SJSA1 (cell line): ENCODE measurements around the gene CMAS. TPM values are rescaled to one million over a fixed set of nuclear protein-coding genes. Genes with fewer than 3 reads are reported as not detected.
"Not testable (repeated sequence)": the region's sequence is repeated elsewhere in the genome, so short reads cannot be mapped to it uniquely, and the experiment has no call there.

Experiments used
- DNase-seq, 2 experiments: peaks; one replicate each; pipeline ENCODE4 v3.0.0-alpha.2; 2015 to 2020; ENCODE audit warnings: low spot score in 2 of 2, low read depth in 1 of 2
- H3K27ac ChIP-seq: fragments of 250-450 bp; sonication (Bioruptor Pico); 2 replicates; pipeline ENCODE4 v1.5.1; 2020; ENCODE audit warnings: mild to moderate bottlenecking, moderate library complexity
- H3K27me3 ChIP-seq: fragments of 250-450 bp; sonication (Bioruptor Pico); replicated peaks from 2 replicates; pipeline ENCODE4 v1.5.1; 2020; ENCODE audit warnings: mild to moderate bottlenecking, moderate library complexity
- H3K36me3 ChIP-seq: fragments of 250-450 bp; sonication (Bioruptor Pico); 2 replicates; pipeline ENCODE4 v1.5.1; 2020; ENCODE audit warnings: mild to moderate bottlenecking
- H3K4me1 ChIP-seq: fragments of 250-450 bp; sonication (Bioruptor Pico); replicated peaks from 2 replicates; pipeline ENCODE4 v1.6.1; 2021; ENCODE audit warnings: mild to moderate bottlenecking
- H3K4me3 ChIP-seq: fragments of 250-450 bp; sonication (Bioruptor Pico); 2 replicates; pipeline ENCODE4 v1.5.1; 2020; ENCODE audit warnings: mild to moderate bottlenecking
- H3K9me3 ChIP-seq: fragments of 250-450 bp; sonication (Bioruptor Pico); replicated peaks from 2 replicates; pipeline ENCODE4 v1.5.1; 2020; ENCODE audit warnings: mild to moderate bottlenecking
- total RNA-seq: library from RNA; depleted of rRNA; stranded (reverse); fragments of >200 nt; shearing (Covaris generic); gene quantifications from 2 replicates; pipeline ENCODE4 v1.2.3, GENCODE V29; 2014

Gene CMAS
- total RNA-seq, 1 experiment from 2014 or later, result 40.4 TPM

DNA sequence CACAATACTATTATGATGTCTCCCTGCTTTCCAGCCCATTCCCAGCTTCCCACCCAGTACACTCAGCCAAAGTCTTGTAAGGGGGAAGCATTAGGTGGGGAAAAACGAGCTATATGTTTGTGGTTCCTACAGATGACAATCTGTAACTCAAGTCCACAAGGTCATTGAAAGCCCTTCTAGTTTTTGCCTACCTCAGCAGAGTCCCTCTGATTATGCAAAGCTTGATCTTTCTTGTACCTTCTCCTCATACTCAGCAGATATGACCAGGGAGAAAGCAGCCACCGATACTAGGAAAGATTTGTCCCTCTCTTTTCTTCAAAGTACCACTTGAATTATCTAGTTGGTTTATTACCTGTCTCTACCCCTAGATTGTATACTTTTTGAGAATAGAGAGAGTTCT is 10.6 kb downstream of the CMAS start:
- DNase-seq, result no peak
- H3K27ac ChIP-seq, result no peak overlapping the region
- no peaks in the 10 kb centered on the region for H3K9me3 ChIP-seq
- no peak overlapping the region for H3K4me3 ChIP-seq
- H3K27me3 ChIP-seq, result no peaks in the 10 kb centered on the region
- no peaks in the 10 kb centered on the region for H3K4me1 ChIP-seq
- H3K36me3 ChIP-seq, result peaks cover 27% of the 10 kb centered on the region

DNA sequence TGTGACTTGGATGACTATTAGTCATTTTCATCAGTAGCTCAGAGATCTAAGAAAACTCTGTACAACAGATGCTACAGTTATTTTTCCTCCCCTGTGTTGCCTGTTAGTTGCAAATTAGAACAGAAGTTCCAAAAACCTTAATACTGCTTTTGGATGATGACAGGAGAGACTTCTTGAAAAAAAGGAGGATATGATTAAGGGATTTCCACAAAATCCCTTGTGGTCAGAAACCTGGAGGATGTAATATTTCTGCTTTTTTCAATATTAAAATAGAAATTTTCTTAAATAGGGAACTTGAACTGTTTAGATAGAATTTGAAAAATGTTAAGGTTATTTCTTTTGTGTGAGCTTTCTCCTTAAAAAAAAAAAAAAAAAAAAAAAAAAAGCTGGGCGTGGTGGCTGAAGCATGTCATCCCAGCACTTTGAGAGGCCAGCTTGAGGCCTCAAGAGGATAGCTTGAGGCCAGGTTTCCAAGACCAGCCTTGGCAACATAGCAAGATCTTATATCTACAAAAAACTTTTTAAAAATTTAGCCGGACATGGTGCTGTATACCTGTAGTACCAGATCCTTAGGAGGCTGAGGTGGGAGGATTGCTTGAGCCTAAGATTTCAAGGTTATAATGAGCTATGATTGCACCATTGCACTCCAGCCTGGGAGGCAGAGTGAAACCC is 14.1 kb downstream of the CMAS start:
- no peak overlapping the region for H3K4me3 ChIP-seq
- no peaks in the 10 kb centered on the region for H3K4me1 ChIP-seq
- no peak for DNase-seq
- no peaks in the 10 kb centered on the region for H3K27me3 ChIP-seq
- H3K9me3 ChIP-seq, result no peaks in the 10 kb centered on the region
- no peak overlapping the region for H3K27ac ChIP-seq
- peaks cover 37% of the 10 kb centered on the region for H3K36me3 ChIP-seq

DNA sequence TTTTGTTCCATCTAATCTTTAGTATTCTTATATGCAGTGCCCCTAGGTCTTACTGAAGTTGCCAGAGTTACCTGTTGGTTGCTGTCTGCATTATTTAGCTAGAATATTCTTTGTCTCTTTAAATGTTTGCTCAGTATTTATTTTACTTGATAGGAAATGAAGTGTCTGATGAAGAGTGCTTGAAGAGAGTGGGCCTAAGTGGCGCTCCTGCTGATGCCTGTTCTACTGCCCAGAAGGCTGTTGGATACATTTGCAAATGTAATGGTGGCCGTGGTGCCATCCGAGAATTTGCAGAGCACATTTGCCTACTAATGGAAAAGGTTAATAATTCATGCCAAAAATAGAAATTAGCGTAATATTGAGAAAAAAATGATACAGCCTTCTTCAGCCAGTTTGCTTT is 18.9 kb downstream of the CMAS start:
- Histone ChIP-seq H3K4me3 (no peak overlapping the region), H3K36me3 (peaks cover 20% of the 10 kb centered on the region), H3K27me3 (no peaks in the 10 kb centered on the region), H3K27ac (no peak overlapping the region), H3K4me1 (no peaks in the 10 kb centered on the region), H3K9me3 (no peaks in the 10 kb centered on the region)
- DNase-seq, result no peak

DNA sequence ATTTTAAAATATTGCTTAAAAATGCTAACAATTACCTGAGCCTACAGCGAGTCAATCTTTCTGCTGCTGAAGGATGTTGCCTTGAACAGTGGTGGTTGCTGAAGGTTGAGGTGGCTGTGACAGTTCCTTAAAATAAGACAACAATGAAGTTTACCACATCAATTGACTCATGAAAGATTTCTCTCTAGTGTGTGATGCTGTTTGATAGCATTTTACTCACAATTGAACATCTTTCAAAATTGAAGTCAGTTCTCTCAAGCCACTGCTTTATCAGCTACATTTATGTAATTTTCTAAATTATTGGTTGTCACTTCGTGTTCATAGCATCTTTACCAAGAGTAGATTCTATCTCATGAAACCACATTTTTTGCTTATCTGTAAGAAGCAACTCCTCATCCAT is 20.3 kb downstream of the CMAS start:
- no peak overlapping the region for H3K27ac ChIP-seq
- H3K27me3 ChIP-seq, result no peaks in the 10 kb centered on the region
- peaks cover 20% of the 10 kb centered on the region for H3K36me3 ChIP-seq
- no peak overlapping the region for H3K4me3 ChIP-seq
- no peaks in the 10 kb centered on the region for H3K4me1 ChIP-seq
- no peaks in the 10 kb centered on the region for H3K9me3 ChIP-seq
- no peak for DNase-seq

DNA sequence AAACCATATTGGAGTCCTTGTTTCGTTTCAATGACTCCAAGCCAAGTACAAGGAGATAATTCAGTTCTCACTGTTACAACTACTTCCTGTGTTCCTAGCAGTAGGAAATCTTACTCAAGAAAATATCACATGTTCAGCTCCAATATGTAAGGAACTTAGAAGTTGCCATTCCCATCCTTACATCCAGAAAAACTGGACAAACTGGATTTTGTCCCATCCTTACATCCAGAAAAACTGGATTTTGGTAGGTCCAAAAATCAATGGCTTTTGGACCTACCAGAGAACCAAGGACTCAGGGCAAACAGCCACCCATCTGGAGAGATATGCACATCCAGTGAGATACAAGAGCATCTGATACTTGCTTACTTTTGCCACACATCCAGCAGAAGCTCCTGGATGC is 23.8 kb downstream of the CMAS start:
- Histone ChIP-seq H3K27ac (no peak overlapping the region), H3K27me3 (no peaks in the 10 kb centered on the region), H3K36me3 (peaks cover 13% of the 10 kb centered on the region), H3K4me3 (no peak overlapping the region), H3K9me3 (no peaks in the 10 kb centered on the region), H3K4me1 (no peaks in the 10 kb centered on the region)
- no peak for DNase-seq

DNA sequence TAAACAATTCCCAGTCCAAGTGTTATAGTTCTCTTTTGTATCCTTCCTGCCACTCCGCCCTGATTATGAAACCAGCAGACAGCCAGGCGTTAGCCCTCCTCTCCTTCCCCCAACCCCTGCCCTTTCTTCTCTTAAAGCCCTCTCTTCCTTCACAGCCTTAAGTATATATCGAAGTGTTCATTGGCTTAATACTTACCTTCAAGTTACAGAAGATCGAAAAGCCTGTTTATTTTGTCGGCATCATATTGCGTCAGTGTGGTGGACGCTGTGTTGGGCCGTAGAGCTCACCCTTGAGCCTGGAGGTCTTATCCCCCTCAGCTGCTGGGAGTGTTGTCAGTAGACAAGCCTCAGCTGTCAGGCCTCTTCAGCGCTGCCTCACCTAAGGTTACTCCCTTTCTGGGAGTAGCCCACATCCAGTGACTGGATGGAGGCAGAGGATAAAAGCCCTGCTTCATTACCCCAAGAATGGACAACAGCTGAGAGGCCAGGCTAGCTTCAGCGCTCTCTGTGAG is 36.2 kb downstream of the CMAS start:
- Histone ChIP-seq H3K4me3 (no peak overlapping the region), H3K27ac (no peak overlapping the region), H3K9me3 (no peaks in the 10 kb centered on the region), H3K4me1 (no peaks in the 10 kb centered on the region), H3K27me3 (no peaks in the 10 kb centered on the region), H3K36me3 (no peaks in the 10 kb centered on the region)
- DNase-seq, result no peak

DNA sequence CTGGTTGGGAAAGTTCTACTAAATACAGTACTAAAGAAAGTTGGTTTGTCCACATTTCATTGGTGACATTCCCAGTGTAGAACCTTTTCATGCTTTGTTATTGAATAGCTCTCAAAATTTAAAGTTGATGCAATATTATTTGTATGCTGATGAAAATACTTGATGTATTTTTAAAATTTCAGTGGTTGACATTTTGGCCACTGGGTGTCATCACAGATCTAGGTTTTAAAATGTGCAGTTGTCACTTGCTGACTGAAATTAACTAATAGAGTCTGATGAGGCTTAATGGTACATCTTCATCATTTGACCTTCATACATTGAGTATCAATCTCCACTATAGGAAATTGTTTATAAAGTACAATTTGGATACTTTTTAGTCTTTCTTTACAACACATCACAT is 37.1 kb downstream of the CMAS start:
- Histone ChIP-seq H3K4me1 (no peaks in the 10 kb centered on the region), H3K9me3 (no peaks in the 10 kb centered on the region), H3K27me3 (no peaks in the 10 kb centered on the region), H3K4me3 (no peak overlapping the region), H3K36me3 (no peaks in the 10 kb centered on the region), H3K27ac (no peak overlapping the region)
- no peak for DNase-seq

DNA sequence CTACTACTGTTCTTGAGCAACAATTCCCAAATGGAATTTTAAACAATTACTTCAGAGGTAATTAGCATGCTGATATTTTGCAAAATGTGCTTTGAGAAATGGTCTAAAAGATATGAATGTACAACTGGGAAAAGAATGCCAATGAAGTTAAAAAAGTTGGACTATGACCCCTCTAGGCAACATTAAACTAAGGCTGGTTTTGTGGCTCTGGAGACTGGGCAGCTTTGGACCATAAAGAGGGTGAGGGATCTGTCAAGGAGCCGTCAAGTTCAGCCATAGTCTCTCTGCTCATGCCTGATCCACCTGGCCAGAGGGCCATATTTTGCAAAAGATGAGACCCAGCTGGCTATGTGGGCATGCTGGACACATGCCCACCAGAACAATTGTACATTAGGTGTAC is 38.8 kb downstream of the CMAS start:
- no peak overlapping the region for H3K27ac ChIP-seq
- no peaks in the 10 kb centered on the region for H3K36me3 ChIP-seq
- no peak overlapping the region for H3K4me3 ChIP-seq
- DNase-seq, result no peak
- H3K4me1 ChIP-seq, result no peaks in the 10 kb centered on the region
- no peaks in the 10 kb centered on the region for H3K9me3 ChIP-seq
- H3K27me3 ChIP-seq, result no peaks in the 10 kb centered on the region

DNA sequence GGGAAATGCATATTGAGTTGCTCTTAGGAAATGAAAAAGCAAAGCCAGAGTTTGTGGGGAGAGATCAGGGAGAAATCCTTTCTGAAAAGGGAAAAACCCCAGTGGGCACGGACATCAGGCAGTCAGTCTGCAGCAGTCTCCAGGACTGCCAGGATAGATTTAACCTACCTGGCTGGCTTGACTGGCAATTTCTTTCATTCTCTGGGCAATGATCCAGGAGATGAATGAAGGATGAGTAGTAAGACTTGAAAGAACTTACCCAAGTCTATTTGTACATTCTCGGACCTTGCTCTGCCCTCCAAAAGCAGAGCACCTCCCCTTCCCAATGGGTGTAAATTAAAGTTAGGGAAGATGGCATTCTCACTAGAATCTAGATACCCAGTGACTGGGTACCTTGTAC is 42.9 kb downstream of the CMAS start:
- no peak for DNase-seq
- H3K27me3 ChIP-seq, result no peaks in the 10 kb centered on the region
- no peak overlapping the region for H3K4me3 ChIP-seq
- no peaks in the 10 kb centered on the region for H3K9me3 ChIP-seq
- no peaks in the 10 kb centered on the region for H3K36me3 ChIP-seq
- no peak overlapping the region for H3K27ac ChIP-seq
- H3K4me1 ChIP-seq, result no peaks in the 10 kb centered on the region

DNA sequence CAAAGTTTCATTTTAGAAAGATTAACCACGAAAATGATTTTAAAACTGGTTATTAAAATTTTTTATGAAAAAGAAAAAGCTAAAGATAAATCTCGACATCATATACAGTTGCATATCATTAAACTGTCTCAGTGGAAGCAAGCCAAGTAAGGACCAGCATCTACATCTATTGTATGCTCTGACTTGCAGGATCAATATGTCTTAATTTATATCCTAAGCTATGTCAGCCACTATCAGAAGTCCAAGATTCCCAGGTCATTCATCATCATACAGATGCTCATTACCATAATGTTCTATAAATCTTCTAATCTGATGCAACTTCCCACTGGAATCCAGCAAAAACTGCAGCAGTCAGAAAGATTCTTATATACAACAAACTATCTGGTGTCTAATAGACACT is 43.5 kb downstream of the CMAS start:
- Histone ChIP-seq H3K36me3 (no peaks in the 10 kb centered on the region), H3K27me3 (no peaks in the 10 kb centered on the region), H3K4me1 (no peaks in the 10 kb centered on the region), H3K27ac (no peak overlapping the region), H3K4me3 (no peak overlapping the region), H3K9me3 (no peaks in the 10 kb centered on the region)
- DNase-seq, result no peak

DNA sequence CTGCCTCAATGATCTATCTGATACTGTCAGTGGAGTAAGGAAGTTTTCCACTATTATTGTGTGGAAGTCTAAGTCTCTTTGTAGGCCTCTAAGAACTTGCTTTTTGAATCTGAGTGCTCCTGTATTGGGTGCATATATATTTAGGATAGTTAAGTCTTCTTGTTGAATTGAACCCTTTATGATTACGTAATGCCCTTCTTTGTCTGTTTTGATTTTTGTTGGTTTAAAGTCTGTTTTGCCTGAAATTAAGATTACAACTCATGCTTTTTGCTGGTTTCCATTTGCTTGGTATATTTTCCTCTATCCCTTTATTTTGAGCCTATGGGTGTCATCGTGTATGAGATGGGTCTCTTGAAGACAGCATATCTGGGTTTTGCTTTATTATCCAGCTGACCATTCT is 53.0 kb downstream of the CMAS start:
- H3K4me3 ChIP-seq, DNase-seq, H3K36me3 ChIP-seq, H3K4me1 ChIP-seq, H3K9me3 ChIP-seq, H3K27ac ChIP-seq, H3K27me3 ChIP-seq: not testable (repeated sequence)

DNA sequence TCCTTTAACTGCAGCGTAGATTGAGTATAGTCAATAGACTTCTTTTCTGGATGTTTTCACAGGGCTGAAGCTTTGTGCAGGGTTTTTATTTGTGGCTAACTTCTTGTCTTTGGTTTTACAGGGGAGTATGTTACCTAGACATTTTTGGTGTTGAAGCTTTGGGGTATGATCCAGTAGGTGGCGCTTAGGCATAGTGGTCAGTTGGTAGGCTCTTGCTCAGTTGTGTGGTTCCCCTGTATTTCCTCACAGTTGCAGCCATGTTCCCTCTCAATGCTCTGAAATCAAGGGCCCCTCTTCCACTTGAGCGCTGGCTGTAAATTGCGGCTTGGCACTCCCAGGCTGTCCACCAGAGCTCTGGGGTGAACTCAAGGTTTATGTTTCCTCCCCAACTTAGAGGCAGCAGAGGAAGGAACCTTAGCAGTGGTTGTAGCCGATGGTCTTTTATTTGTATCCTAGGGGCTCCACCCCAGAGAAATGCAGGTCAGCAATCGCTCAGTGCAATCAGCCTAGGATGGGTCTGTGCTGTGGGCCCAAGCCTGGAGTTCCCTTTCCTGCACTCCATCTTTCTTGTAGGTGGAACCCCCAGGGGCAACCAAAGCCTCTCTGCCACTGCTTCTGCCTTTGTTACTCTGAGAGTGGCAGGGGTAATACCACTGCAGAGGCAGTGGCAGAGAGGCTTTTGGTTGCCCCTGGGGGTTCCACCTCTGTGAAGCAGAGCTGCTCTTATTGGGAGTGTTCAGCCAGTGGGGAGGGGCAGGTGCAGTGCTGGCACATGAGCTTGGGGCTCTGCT is 55.1 kb downstream of the CMAS start:
- DNase-seq, result no peak
- no peaks in the 10 kb centered on the region for H3K36me3 ChIP-seq
- no peaks in the 10 kb centered on the region for H3K27me3 ChIP-seq
- H3K9me3 ChIP-seq, result no peaks in the 10 kb centered on the region
- H3K27ac ChIP-seq, result no peak overlapping the region
- no peak overlapping the region for H3K4me3 ChIP-seq
- H3K4me1 ChIP-seq, result no peaks in the 10 kb centered on the region

DNA sequence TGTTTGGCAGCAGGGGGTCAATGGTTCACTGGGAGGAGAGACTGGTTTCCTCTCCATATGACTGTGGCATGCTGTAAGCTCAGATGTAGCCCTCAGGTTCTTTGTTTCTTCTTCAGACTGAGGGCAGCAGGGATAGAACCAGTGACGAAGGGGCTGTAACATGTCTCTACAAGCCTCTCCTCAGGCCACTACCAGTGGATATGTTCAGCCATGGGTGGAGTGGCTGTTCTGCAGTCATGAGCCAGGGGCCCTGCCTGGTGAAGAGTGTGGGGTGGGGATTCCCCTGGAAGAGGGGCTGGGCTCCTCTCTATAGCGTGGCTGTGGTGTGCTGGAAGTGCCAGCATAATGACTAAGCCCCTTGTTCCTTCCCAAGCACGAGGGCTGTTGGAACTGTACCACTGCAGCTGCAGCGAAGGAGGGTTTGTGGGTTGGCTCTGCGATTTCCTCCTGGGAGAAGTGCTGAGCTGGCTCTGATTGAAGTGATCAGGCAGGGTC is 55.8 kb downstream of the CMAS start:
- DNase-seq, result no peak
- no peak overlapping the region for H3K4me3 ChIP-seq
- H3K9me3 ChIP-seq, result no peaks in the 10 kb centered on the region
- H3K4me1 ChIP-seq, result no peaks in the 10 kb centered on the region
- no peaks in the 10 kb centered on the region for H3K27me3 ChIP-seq
- H3K36me3 ChIP-seq, result no peaks in the 10 kb centered on the region
- H3K27ac ChIP-seq, result no peak overlapping the region

DNA sequence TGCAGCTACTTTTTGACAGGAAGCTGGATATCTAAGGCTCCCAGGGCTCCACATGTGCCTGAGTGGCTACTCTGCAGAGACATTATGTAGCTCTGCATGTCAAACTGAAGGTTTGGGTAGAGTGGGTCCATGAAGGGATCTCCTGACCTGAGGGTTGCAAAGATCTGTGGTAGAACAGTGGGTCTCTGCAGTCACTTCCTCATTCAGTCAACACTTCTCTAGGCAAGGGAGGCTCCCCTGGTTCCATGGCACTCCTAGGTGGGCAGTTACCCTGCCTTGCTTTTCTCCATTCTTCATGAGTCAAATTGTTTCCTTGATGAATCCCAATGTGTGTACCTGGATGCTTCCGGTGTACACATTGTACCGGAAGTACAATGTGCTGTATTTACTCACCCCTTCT is 57.4 kb downstream of the CMAS start:
- no peaks in the 10 kb centered on the region for H3K9me3 ChIP-seq
- H3K27me3 ChIP-seq, result no peaks in the 10 kb centered on the region
- H3K4me3 ChIP-seq, result no peak overlapping the region
- no peaks in the 10 kb centered on the region for H3K36me3 ChIP-seq
- H3K4me1 ChIP-seq, result no peaks in the 10 kb centered on the region
- H3K27ac ChIP-seq, result no peak overlapping the region
- no peak for DNase-seq
